HepG2 (cell line): ENCODE data around the gene SH3D19. TPM values are rescaled to one million over a fixed set of nuclear protein-coding genes. Genes with fewer than 3 reads are reported as not detected.

Experiments
- BCL3 ChIP-seq: sonication (generic); formaldehyde crosslinking; IDR thresholded peaks from 2 replicates; pipeline ENCODE4 v1.5.1; 2020; ENCODE audit warnings: mild to moderate bottlenecking, missing genetic modification reagents, moderate library complexity
- CCAR2 ChIP-seq: fragments of 200-400 bp; formaldehyde crosslinking; optimal IDR thresholded peaks from 2 replicates; pipeline ENCODE3; 2018; ENCODE audit warnings: low read depth, mild to moderate bottlenecking, low read length, moderate library complexity
- CENPT ChIP-seq: sonication (generic); formaldehyde crosslinking; IDR thresholded peaks from 2 replicates; pipeline ENCODE4 v1.8.0; 2022; ENCODE audit warnings: low read depth, mild to moderate bottlenecking, moderate library complexity, missing genetic modification reagents
- MEIS1 ChIP-seq: sonication (generic); formaldehyde crosslinking; IDR thresholded peaks from 2 replicates; pipeline ENCODE4 v1.9.0; 2021; ENCODE audit warnings: mild to moderate bottlenecking, missing genetic modification reagents, moderate library complexity, borderline replicate concordance
- MTF2 ChIP-seq: sonication (generic); formaldehyde crosslinking; IDR thresholded peaks from 2 replicates; pipeline ENCODE4 v1.5.0; 2020; ENCODE audit warnings: missing genetic modification reagents, borderline replicate concordance
- MXD4 ChIP-seq: IDR thresholded peaks from 2 replicates; pipeline ENCODE4 v1.6.1; 2016; ENCODE audit warnings: mild to moderate bottlenecking, missing biosample characterization, missing genetic modification reagents
- NR3C1 ChIP-seq: sonication (generic); formaldehyde crosslinking; IDR thresholded peaks from 2 replicates; pipeline ENCODE4 v1.4.0; 2020; ENCODE audit warnings: missing genetic modification reagents
- PBX2 ChIP-seq: IDR thresholded peaks from 2 replicates; pipeline ENCODE4 v1.6.1; 2016; ENCODE audit warnings: control low read depth
- POLR2AphosphoS2 ChIP-seq: IDR thresholded peaks from 2 replicates; pipeline ENCODE4 v1.6.1; 2011; ENCODE audit warnings: low read depth, low read length, improper control_type of control experiment
- SALL1 ChIP-seq: sonication (generic); formaldehyde crosslinking; IDR thresholded peaks from 2 replicates; pipeline ENCODE4 v1.8.0; 2022; ENCODE audit warnings: mild to moderate bottlenecking, missing genetic modification reagents
- THAP8 ChIP-seq: sonication (generic); formaldehyde crosslinking; IDR thresholded peaks from 2 replicates; pipeline ENCODE4 v1.5.1; 2020; ENCODE audit warnings: missing genetic modification reagents, mild to moderate bottlenecking, borderline replicate concordance
- ZBTB38 ChIP-seq: sonication (generic); formaldehyde crosslinking; IDR thresholded peaks from 2 replicates; pipeline ENCODE4 v1.5.1; 2020; ENCODE audit warnings: mild to moderate bottlenecking, missing genetic modification reagents
- ZFP37 ChIP-seq: sonication (generic); formaldehyde crosslinking; IDR thresholded peaks from 2 replicates; pipeline ENCODE4 v1.4.0; 2020; ENCODE audit warnings: missing genetic modification reagents, borderline replicate concordance
- ZFP90 ChIP-seq: sonication (generic); formaldehyde crosslinking; IDR thresholded peaks from 2 replicates; pipeline ENCODE4 v1.8.0; 2022; ENCODE audit warnings: missing genetic modification reagents, mild to moderate bottlenecking, inconsistent platforms, borderline replicate concordance
- ZNF10 ChIP-seq: sonication (generic); formaldehyde crosslinking; IDR thresholded peaks from 2 replicates; pipeline ENCODE4 v1.4.0; 2020; ENCODE audit warnings: mild to moderate bottlenecking, low read depth, missing genetic modification reagents, borderline replicate concordance
- ZNF101 ChIP-seq: sonication (generic); formaldehyde crosslinking; IDR thresholded peaks from 2 replicates; pipeline ENCODE4 v1.4.0; 2020; ENCODE audit warnings: mild to moderate bottlenecking, low read depth, missing genetic modification reagents, borderline replicate concordance
- ZNF17 ChIP-seq: sonication (generic); formaldehyde crosslinking; IDR thresholded peaks from 2 replicates; pipeline ENCODE4 v1.5.0; 2020; ENCODE audit warnings: mild to moderate bottlenecking, missing genetic modification reagents
- ZNF274 ChIP-seq: sonication (generic); formaldehyde crosslinking; IDR thresholded peaks from 2 replicates; pipeline ENCODE4 v1.5.1; 2020; ENCODE audit warnings: mild to moderate bottlenecking, missing genetic modification reagents
- ZNF589 ChIP-seq: sonication (generic); formaldehyde crosslinking; conservative IDR thresholded peaks from 2 replicates; pipeline ENCODE4 v1.8.0; 2022; ENCODE audit warnings: mild to moderate bottlenecking, moderate library complexity, missing genetic modification reagents
- ZNF678 ChIP-seq: sonication (generic); formaldehyde crosslinking; IDR thresholded peaks from 2 replicates; pipeline ENCODE4 v1.4.0; 2020; ENCODE audit warnings: mild to moderate bottlenecking, missing genetic modification reagents
- ZNF878 ChIP-seq: sonication (generic); formaldehyde crosslinking; IDR thresholded peaks from 2 replicates; pipeline ENCODE4 v1.8.1; 2023; ENCODE audit warnings: mild to moderate bottlenecking, missing genetic modification reagents, moderate library complexity
- polyA plus RNA-seq, 8 experiments: library from polyadenylated mRNA; depleted of rRNA in 3 of 8; stranded (reverse) in 7 of 8; unstranded in 1 of 8; fragments of >200 nt; fragmentation: Illumina TruSeq in 4 of 8; extraction: Trizol in 4 of 8; gene quantifications; 2 replicates each; pipeline versions ENCODE4 v1.2.1 to v1.2.3, GENCODE V29; 2011 to 2016; ENCODE audit warnings: low read depth in 4 of 8, missing spikeins in 1 of 8, mixed read lengths in 1 of 8; ENCODE audit not compliant: insufficient read depth in 1 of 8
- total RNA-seq, 5 experiments: library from RNA; depleted of rRNA; stranded (reverse); fragments of >200 nt; fragmentation: Illumina TruSeq; extraction: Trizol; gene quantifications; 2 replicates each; pipeline ENCODE4 v1.2.3, GENCODE V29; 2016; ENCODE audit warnings: low read depth in 1 of 5
- TF ChIP-seq, protein P1 (sequence below): sonication (generic); formaldehyde crosslinking; IDR thresholded peaks from 2 replicates; pipeline ENCODE4 v1.4.0; 2020; ENCODE audit warnings: missing genetic modification reagents, low read depth, mild to moderate bottlenecking, borderline replicate concordance
- TF ChIP-seq, protein P2 (sequence below): sonication (generic); formaldehyde crosslinking; IDR thresholded peaks from 2 replicates; pipeline ENCODE4 v1.5.0; 2020; ENCODE audit warnings: missing genetic modification reagents, mild to moderate bottlenecking, borderline replicate concordance
- TF ChIP-seq, protein P3 (sequence below): sonication (generic); formaldehyde crosslinking; IDR thresholded peaks from 2 replicates; pipeline ENCODE4 v1.8.0; 2022; ENCODE audit warnings: mild to moderate bottlenecking, missing genetic modification reagents, moderate library complexity

The SH3D19 gene
- total and polyA plus RNA-seq, 2 of the 13 experiments (the other 11 are each of a cell fraction or from before 2014, with no cell fraction given): 31.2 to 38.0 TPM

GRCh38 chr4:151362404-151363164 lies 37.2 kb upstream of the SH3D19 start (continued):
- TF ChIP-seq ZNF878 (CRISPR knock-in tag): no peak
- no peak for TF ChIP-seq ZNF678
- no peak for TF ChIP-seq MEIS1 (CRISPR knock-in tag)
- TF ChIP-seq PBX2 (CRISPR knock-in tag): no peak
- no peak for TF ChIP-seq ZBTB38 (CRISPR knock-in tag)
- TF ChIP-seq POLR2AphosphoS2: no peak
- no peak for TF ChIP-seq THAP8 (CRISPR knock-in tag)
- TF ChIP-seq MTF2 (CRISPR knock-in tag): no peak
- TF ChIP-seq, protein P1, sequence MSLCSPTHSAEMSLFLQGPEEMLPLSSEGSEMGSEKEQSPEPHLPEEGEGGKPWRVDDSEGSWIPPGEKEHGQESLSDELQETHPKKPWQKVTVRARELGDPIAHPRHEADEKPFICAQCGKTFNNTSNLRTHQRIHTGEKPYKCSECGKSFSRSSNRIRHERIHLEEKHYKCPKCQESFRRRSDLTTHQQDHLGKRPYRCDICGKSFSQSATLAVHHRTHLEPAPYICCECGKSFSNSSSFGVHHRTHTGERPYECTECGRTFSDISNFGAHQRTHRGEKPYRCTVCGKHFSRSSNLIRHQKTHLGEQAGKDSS (CRISPR knock-in tag): no peak
- TF ChIP-seq BCL3 (CRISPR knock-in tag): no peak
- TF ChIP-seq MXD4 (CRISPR knock-in tag): no peak
- TF ChIP-seq ZNF589 (CRISPR knock-in tag): no peak
- TF ChIP-seq ZNF10 (CRISPR knock-in tag): no peak
- TF ChIP-seq ZFP90 (CRISPR knock-in tag): no peak
- no peak for TF ChIP-seq ZNF17 (CRISPR knock-in tag)
- no peak for TF ChIP-seq CCAR2
- no peak for TF ChIP-seq NR3C1
- no peak for TF ChIP-seq ZNF101 (CRISPR knock-in tag)
- TF ChIP-seq, protein P2, sequence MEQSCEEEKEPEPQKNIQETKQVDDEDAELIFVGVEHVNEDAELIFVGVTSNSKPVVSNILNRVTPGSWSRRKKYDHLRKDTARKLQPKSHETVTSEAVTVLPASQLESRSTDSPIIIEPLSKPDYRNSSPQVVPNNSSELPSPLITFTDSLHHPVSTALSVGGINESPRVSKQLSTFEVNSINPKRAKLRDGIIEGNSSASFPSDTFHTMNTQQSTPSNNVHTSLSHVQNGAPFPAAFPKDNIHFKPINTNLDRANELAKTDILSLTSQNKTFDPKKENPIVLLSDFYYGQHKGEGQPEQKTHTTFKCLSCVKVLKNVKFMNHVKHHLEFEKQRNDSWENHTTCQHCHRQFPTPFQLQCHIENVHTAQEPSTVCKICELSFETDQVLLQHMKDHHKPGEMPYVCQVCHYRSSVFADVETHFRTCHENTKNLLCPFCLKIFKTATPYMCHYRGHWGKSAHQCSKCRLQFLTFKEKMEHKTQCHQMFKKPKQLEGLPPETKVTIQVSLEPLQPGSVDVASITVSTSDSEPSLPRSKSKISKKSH (CRISPR knock-in tag): no peak
- TF ChIP-seq, protein P3, sequence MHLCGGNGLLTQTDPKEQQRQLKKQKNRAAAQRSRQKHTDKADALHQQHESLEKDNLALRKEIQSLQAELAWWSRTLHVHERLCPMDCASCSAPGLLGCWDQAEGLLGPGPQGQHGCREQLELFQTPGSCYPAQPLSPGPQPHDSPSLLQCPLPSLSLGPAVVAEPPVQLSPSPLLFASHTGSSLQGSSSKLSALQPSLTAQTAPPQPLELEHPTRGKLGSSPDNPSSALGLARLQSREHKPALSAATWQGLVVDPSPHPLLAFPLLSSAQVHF: no peak
- TF ChIP-seq ZNF274 (CRISPR knock-in tag): no peak
- TF ChIP-seq ZFP37 (CRISPR knock-in tag): no peak
- TF ChIP-seq SALL1 (CRISPR knock-in tag): peak; percentile 65; the same call in 1 of the 2 replicates
- no peak for TF ChIP-seq CENPT (CRISPR knock-in tag)
